ENCODE data around the gene LGR5.
A peak's percentile ranks its signal among the peaks of the same experiment; 100 is the strongest.

The LGR5 gene

GRCh38 chr12:71439613-71440344 is at the start of gene LGR5:
TSS of gene LGR5 (plus strand) at chr12:71439798. CDS start at chr12:71440081, 283 bp downstream.
- DNase-seq: peak; percentile 22

GRCh38 chr12:71392521-71393145 is 47.0 kb upstream of the LGR5 start:
- peak; percentile 43 for DNase-seq

- no peak for DNase-seq
These were observed 46.0 kb upstream of the LGR5 start for GRCh38 chr12:71393625-71394024.

GRCh38 chr12:71397433-71397954 is 42.1 kb upstream of the LGR5 start:
- DNase-seq: no peak

GRCh38 chr12:71399197-71399596 is 40.4 kb upstream of the LGR5 start:
- DNase-seq: no peak

GRCh38 chr12:71400481-71400880 is 39.1 kb upstream of the LGR5 start:
- DNase-seq: no peak

- DNase-seq: no peak
These were observed 33.7 kb upstream of the LGR5 start for GRCh38 chr12:71405884-71406283.

- no peak for DNase-seq
These were observed 31.9 kb upstream of the LGR5 start for GRCh38 chr12:71407732-71408131.

GRCh38 chr12:71410844-71411243 is 28.8 kb upstream of the LGR5 start:
- no peak for DNase-seq

- DNase-seq: no peak
These were observed 28.0 kb upstream of the LGR5 start for GRCh38 chr12:71411635-71412034.

GRCh38 chr12:71415336-71416231 is 24.0 kb upstream of the LGR5 start:
- peak; percentile 57 for DNase-seq

- DNase-seq: no peak
These were observed 22.4 kb upstream of the LGR5 start for GRCh38 chr12:71417181-71417580.

- DNase-seq: no peak
These were observed 18.7 kb upstream of the LGR5 start for GRCh38 chr12:71420775-71421406.

- DNase-seq: no peak
These were observed 13.9 kb upstream of the LGR5 start for GRCh38 chr12:71425568-71426299.

GRCh38 chr12:71426300-71427047 is 13.1 kb upstream of the LGR5 start:
- DNase-seq: no peak

- no peak for DNase-seq
These were observed 8.8 kb upstream of the LGR5 start for GRCh38 chr12:71430756-71431155.

- DNase-seq: no peak
These were observed 7.6 kb upstream of the LGR5 start for GRCh38 chr12:71431991-71432390.

- no peak for DNase-seq
These were observed 6.7 kb upstream of the LGR5 start for GRCh38 chr12:71432936-71433335.

GRCh38 chr12:71436696-71437095 is 2.9 kb upstream of the LGR5 start:
- DNase-seq: no peak

GRCh38 chr12:71438670-71439361 is 782 bp upstream of the LGR5 start:
- DNase-seq: no peak

GRCh38 chr12:71439362-71439612 is 311 bp upstream of the LGR5 start:
- DNase-seq: no peak

Measured in NCI-H1436 (cell line).